ENCODE data around the gene CENATAC. TPM values are rescaled to one million over a fixed set of nuclear protein-coding genes. Genes with fewer than 3 reads are reported as not detected.
"Not testable (repeated sequence)": the region's sequence is repeated elsewhere in the genome, so short reads cannot be mapped to it uniquely, and the experiment has no call there.

Gene CENATAC, protein sequence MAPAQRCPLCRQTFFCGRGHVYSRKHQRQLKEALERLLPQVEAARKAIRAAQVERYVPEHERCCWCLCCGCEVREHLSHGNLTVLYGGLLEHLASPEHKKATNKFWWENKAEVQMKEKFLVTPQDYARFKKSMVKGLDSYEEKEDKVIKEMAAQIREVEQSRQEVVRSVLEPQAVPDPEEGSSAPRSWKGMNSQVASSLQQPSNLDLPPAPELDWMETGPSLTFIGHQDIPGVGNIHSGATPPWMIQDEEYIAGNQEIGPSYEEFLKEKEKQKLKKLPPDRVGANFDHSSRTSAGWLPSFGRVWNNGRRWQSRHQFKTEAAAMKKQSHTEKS
- polyA plus RNA-seq (2013, experiment 1 of 2; ENCODE audit: insufficient read length): 9.7 TPM
- polyA plus RNA-seq (2013, experiment 2 of 2; ENCODE audit: insufficient read length): 10.8 TPM

DNA sequence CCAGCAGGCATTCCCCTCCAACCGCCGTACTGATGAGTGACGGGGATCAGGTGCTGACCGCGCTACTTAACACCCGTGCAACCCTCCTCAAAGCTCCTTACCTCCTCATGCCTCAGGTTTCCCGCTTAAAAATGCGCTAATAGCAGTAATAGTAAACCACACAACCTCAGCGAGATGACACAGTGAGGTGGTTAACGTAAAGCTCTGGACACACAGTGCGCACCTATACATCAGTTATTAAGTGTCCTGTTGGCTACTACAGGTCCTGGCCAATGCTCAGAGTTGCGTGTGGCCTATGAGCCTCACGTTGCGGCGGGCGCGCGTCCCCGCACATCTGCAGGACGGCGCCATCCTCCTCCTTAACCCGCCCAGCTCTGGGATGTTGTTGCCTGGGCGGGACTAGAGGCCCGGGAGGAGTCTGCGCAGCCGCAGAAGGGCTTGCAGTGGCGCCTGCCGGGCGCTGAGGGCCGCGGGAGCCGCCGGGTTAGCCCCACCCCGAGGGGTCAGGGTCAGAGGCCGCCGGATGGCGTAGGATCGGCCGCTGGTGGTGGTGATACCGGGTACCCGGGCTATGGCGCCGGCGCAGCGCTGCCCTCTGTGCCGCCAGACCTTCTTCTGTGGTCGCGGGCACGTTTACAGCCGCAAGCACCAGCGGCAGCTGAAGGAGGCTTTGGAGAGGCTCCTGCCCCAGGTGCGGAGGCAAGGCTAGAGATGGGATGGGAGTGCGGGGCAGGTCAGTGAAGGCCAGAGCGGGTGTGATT lies at the start of gene CENATAC:
Gene CENATAC, plus strand, starts transcription at position 512 of the 761 bp plus-strand sequence. Its CDS starts 60 bp downstream, at position 572.
- DNase-seq: peak; percentile 87

- peak; percentile 29 for DNase-seq
These were observed 44.7 kb upstream of the CENATAC start for GRCh38 chr11:118953265-118953664.

GRCh38 chr11:118953976-118954375 lies 44.0 kb upstream of the CENATAC start:
- DNase-seq: not testable (repeated sequence)

- DNase-seq: peak; percentile 76
These were observed 41.7 kb upstream of the CENATAC start, which contains the start of gene UPK2 for GRCh38 chr11:118956094-118956846. Gene UPK2 (plus strand): TSS chr11:118956298. CDS start chr11:118956351, 53 bp downstream.

DNA sequence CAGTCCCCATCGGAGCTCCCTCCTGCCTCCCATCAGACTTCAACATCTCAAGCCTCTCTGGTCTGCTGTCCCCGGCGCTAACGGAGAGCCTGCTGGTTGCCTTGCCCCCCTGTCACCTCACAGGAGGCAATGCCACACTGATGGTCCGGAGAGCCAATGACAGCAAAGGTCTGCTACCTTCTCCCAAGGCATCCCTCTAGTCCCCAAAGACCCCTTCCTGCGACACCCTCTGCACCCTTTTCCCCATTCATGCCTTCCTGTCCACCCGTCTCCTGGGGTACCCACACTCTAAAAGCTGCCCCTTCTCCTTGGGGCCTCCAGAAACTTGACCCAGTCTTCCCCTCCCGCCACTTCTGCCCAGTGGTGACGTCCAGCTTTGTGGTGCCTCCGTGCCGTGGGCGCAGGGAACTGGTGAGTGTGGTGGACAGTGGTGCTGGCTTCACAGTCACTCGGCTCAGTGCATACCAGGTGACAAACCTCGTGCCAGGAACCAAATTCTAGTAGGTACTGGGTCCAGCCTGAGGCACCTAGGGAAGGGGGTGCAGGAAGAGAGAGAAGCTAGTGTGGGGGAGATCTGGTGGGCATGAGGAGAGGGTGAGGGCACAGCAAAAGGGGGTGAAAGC lies 41.0 kb upstream of the CENATAC start:
- DNase-seq: no peak

DNA sequence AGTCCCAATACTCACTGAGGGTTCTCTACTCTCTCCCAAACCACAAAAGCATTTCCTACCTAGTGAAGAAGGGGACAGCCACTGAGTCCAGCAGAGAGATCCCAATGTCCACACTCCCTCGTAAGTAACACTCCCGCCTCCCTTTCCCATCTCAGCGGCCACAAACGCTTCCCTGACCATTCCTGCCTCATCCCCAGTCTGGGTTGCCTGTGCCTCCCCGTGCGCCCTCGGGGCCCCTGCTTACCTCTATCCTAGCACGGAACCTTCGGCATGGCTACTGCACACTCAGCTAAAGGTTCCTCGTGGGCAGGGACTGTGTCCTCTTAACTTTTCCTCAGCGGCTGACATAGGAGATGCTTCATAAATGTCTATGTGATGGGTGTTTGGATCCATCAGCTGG lies 40.4 kb upstream of the CENATAC start:
- DNase-seq: no peak

DNA sequence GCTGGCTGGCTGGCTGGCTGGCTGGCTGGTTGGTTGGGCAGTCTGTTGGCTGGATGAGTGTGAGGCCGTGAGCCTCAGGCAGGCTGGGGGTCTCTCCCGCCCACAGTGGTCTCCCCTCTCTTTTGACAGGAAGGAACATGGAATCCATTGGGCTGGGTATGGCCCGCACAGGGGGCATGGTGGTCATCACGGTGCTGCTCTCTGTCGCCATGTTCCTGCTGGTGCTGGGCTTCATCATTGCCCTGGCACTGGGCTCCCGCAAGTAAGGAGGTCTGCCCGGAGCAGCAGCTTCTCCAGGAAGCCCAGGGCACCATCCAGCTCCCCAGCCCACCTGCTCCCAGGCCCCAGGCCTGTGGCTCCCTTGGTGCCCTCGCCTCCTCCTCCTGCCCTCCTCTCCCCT lies 40.0 kb upstream of the CENATAC start:
- no peak for DNase-seq

DNA sequence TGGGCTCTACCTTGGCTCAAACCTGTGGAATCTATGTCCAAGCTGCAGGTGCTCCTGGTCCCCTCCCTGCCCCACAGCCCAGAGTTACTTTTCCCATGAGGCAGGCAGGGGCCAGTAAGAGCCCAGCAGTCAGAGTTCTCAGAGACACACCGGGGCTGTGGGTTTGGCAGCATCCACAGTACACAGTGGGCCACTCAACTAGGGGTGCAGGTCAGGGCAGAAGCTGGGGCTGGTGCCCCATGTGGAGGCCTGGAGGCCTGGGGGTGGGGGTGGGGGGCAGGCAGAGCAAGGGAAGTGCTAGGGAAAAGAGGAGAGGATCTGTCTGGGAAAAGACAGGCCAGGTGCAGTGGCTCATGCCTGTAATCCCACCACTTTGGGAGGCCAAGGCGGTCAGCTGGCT lies 39.4 kb upstream of the CENATAC start:
- no peak for DNase-seq

DNA sequence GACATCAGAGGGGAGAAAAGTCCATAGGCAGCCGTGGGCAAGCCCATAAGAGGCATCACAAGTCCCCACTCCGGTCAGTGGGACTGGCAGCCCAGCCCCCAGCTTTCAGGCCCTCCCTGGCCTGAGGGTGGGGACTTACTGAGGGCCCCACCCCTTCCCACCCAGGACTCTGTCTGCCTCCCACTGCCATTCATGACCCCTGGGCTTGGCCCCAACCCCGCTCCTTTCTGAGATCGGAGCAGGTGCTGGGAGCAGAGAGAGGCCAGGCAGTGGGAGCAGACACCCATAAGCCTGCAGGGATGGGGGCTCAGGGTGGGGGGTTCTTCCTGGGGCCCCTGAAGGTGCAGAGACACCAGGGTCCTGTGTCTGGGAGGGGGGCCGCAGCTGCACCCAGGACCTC lies 36.7 kb upstream of the CENATAC start:
- DNase-seq: no peak

DNA sequence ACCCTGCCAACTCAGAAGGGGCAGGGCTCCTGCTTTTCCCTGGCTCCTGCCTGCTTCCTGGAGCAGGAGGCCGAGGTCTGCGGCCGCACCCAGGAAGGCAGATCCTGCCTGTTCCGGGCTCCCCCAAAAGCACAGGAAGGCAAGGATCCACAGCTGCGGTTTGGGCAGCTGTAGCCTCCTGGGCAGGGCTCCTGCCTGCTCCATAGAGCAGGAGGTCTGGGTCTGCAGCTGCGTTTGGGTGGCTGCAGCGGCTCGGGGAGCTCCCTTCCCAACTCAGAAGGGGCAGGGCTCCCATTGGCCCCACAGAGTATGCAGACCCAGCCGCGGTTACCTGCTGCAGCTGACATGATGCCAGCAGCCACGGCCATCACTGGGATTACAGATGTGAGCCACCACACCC lies 36.3 kb upstream of the CENATAC start:
- no peak for DNase-seq

- DNase-seq: not testable (repeated sequence)
These were observed 28.4 kb upstream of the CENATAC start for GRCh38 chr11:118969508-118969907.

DNA sequence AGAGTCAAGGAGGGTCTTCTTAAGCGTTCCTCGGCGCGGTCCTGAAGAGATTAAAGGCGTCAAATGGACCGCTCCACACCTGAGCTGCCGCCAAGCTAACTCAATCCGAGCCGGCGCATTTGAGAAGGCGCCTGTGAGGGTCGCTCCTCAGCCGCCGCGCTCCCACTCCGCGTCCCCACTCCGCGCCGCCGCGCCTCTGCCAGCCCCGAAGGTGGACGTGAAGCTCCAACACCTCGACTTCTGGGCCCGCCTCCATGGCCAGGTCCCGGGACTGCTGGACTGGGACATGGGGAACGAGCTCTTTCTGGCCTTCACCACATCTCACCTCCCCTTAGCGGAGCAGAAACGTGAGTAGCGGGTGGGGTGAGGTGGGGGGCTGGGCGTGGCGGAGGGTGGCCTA lies 26.3 kb upstream of the CENATAC start, which contains the start of gene FOXR1:
Gene FOXR1, plus strand, starts transcription at position 116 of the 400 bp plus-strand sequence. Its CDS starts 171 bp downstream, at position 287.
- DNase-seq: no peak

- no peak for DNase-seq
These were observed 24.0 kb upstream of the CENATAC start for GRCh38 chr11:118973985-118974384.

DNA sequence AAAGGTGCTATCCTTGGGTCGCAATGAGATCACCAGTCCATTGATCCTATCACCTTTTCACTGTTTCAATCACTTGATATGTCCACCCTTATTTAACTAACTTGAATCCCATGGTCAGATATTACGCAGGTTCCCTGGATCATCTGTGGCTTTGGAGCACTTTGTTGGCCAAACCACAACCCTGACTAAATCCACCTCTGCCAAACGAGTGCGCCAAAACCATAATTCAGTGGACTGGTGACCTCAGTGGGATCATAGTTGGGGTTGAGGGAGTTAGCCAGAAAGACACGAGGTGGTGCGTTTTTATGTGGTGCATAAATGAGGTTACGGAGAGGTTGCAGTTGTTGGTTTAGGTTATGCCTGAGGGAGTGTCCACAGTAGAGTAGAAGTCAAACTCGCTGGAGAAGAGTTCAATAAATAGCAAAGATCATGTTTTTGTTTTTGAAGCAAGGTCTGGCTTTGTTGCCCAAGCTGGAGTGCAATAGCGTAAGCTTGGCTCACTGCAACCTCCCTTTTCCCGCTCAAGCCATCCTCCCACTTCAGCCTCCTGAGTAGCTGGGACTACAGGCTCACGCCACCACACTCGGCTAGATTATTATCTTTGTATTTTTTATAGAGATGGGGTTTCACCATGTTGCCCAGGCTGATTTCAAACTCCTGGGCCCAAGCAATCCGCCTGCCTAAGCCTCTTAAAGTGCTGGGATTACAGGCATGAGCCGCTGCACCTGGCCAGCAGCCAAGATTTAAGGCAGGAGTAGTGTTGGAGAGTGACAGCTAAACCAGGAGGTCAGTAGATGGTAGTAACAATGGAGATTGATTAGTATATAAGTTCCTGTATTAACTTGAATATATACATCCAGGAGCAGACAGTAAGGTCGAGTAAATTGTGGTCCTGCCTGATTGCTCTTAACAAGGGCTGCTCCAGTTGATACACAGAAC lies 21.9 kb upstream of the CENATAC start:
- no peak for DNase-seq

DNA sequence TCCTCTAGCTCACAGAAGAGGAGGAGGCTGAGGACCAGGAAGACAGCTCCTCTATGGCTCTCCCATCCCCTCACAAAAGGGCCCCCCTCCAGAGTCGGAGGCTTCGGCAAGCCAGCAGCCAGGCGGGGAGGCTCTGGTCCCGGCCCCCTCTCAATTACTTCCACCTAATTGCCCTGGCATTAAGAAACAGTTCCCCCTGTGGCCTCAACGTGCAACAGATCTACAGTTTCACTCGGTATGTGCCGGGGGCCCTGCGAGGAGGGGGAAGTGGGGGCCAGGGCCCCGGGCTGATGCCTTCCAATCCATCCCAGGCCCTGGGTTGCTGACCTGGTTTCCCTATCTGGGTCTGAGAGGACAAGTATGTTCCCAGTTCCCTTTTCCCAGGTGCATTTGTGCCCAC lies 18.5 kb upstream of the CENATAC start:
- DNase-seq: no peak

GRCh38 chr11:118980191-118980881 lies 17.6 kb upstream of the CENATAC start:
- no peak for DNase-seq

- DNase-seq: not testable (repeated sequence)
These were observed 13.6 kb upstream of the CENATAC start for GRCh38 chr11:118984337-118984736.

GRCh38 chr11:118984825-118985224 lies 13.1 kb upstream of the CENATAC start:
- no peak for DNase-seq

GRCh38 chr11:118988280-118988679 lies 9.7 kb upstream of the CENATAC start:
- no peak for DNase-seq

GRCh38 chr11:118991486-118992038 lies 6.4 kb upstream of the CENATAC start:
- DNase-seq: not testable (repeated sequence)

Measured in fibroblast of skin of scalp (primary cell).